Smooth muscle cell (in vitro differentiated cells): ENCODE results near the gene INSYN2A. TPM values are rescaled to one million over a fixed set of nuclear protein-coding genes. Genes with fewer than 3 reads are reported as not detected.

ENCODE experiments used
- DNase-seq: peaks from one replicate; lab custom pipeline; 2025; ENCODE audit not compliant: unreplicated experiment; lab: John Stamatoyannopoulos, UW
- H2AFZ ChIP-seq: fragments of 200-600 bp; sonication (generic); 2 replicates; pipeline ENCODE4 v1.6.0; 2016; ENCODE audit warnings: antibody characterized with exemption, low read depth, mild to moderate bottlenecking
- H3F3A ChIP-seq: fragments of 200-600 bp; sonication (generic); 2 replicates; pipeline ENCODE4 v1.6.0; 2017; ENCODE audit warnings: antibody characterized with exemption, low read depth
- H3K27ac ChIP-seq: fragments of 200-600 bp; sonication (generic); 2 replicates; pipeline ENCODE4 v1.5.1; 2016; ENCODE audit warnings: low read depth, mild to moderate bottlenecking
- H3K27me3 ChIP-seq: fragments of 200-600 bp; sonication (generic); 2 replicates; pipeline ENCODE4 v1.6.1; 2016; ENCODE audit warnings: low read depth, mild to moderate bottlenecking
- H3K36me3 ChIP-seq: fragments of 200-600 bp; sonication (generic); 2 replicates; pipeline ENCODE4 v1.5.1; 2016; ENCODE audit warnings: low read depth
- H3K4me1 ChIP-seq: fragments of 200-600 bp; sonication (generic); 2 replicates; pipeline ENCODE4 v1.5.1; 2016; ENCODE audit warnings: low read depth
- H3K4me2 ChIP-seq: fragments of 200-600 bp; sonication (generic); 2 replicates; pipeline ENCODE4 v1.6.0; 2016; ENCODE audit warnings: mild to moderate bottlenecking
- H3K4me3 ChIP-seq: fragments of 200-600 bp; sonication (generic); 2 replicates; pipeline ENCODE4 v1.5.1; 2016; ENCODE audit warnings: mild to moderate bottlenecking
- H3K79me2 ChIP-seq: fragments of 200-600 bp; sonication (generic); 2 replicates; pipeline ENCODE4 v1.6.0; 2016; ENCODE audit warnings: low read depth, mild to moderate bottlenecking
- H3K9ac ChIP-seq: fragments of 200-600 bp; sonication (generic); 2 replicates; pipeline ENCODE4 v1.6.0; 2016; ENCODE audit warnings: low read depth
- H3K9me3 ChIP-seq: fragments of 200-600 bp; sonication (generic); replicated peaks from 2 replicates; pipeline ENCODE4 v1.5.1; 2016; ENCODE audit warnings: low read depth
- H4K20me1 ChIP-seq: fragments of 200-600 bp; sonication (generic); 2 replicates; pipeline ENCODE4 v1.6.0; 2016; ENCODE audit warnings: low read depth
- WGBS: methylation state at CpG from one replicate; pipeline ENCODE4 v1.1.7; 2016; ENCODE audit warnings: low lambda C conversion rate; 5-methylcytosine and 5-hydroxymethylcytosine counted together
- polyA plus RNA-seq: library from polyadenylated mRNA; unstranded; fragments of >200 nt; fragmentation: Nextera tagmentation; extraction: Ambion mirVana; gene quantifications from 2 replicates; pipeline ENCODE4 v1.2.1, GENCODE V29; 2016
- total RNA-seq: library from RNA; depleted of rRNA; stranded (reverse); fragments of >200 nt; gene quantifications from 2 replicates; pipeline ENCODE4 v1.2.3, GENCODE V29; 2014
- TF ChIP-seq, protein P1 (sequence below): fragments of 200-600 bp; sonication (generic); IDR thresholded peaks from 2 replicates; pipeline ENCODE4 v1.5.1; 2017; ENCODE audit warnings: borderline replicate concordance, mild to moderate bottlenecking, antibody characterized with exemption; ENCODE audit not compliant: insufficient read depth, poor library complexity, severe bottlenecking

INSYN2A gene
- total and polyA plus RNA-seq, 2 experiments from 2014 or later: 0.09 to 0.15 TPM

DNA sequence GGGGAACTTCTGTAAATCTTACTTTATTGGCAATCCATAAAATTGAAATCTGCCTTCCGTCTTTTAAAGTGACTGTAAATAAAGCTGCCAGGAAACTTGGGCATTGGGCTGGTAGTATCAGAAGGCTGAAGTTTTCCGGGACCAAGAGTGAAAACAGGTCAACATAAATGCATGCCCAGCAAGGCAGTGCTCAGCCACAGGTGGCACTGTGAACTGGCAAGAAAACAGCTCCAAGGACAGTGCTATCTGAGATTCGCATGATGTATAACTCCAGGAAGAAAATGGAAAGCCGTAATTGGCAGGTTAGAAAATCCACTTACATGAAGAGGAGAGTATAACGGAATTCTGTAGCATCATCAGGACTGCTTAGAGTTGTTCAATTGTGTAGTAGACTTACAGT lies 1.9 kb upstream of the INSYN2A start:
- Histone ChIP-seq H3F3A (no peaks in the 10 kb centered on the region), H3K4me2 (no peak overlapping the region), H3K36me3 (no peaks in the 10 kb centered on the region), H3K27ac (no peak overlapping the region), H3K4me3 (no peak overlapping the region), H4K20me1 (peaks cover 71% of the 10 kb centered on the region), H3K27me3 (peaks cover 25% of the 10 kb centered on the region), H3K4me1 (peaks cover 13% of the 10 kb centered on the region), H3K9ac (no peak overlapping the region), H3K79me2 (no peaks in the 10 kb centered on the region), H3K9me3 (no peaks in the 10 kb centered on the region), H2AFZ (no peak overlapping the region)
- TF ChIP-seq, protein P1, sequence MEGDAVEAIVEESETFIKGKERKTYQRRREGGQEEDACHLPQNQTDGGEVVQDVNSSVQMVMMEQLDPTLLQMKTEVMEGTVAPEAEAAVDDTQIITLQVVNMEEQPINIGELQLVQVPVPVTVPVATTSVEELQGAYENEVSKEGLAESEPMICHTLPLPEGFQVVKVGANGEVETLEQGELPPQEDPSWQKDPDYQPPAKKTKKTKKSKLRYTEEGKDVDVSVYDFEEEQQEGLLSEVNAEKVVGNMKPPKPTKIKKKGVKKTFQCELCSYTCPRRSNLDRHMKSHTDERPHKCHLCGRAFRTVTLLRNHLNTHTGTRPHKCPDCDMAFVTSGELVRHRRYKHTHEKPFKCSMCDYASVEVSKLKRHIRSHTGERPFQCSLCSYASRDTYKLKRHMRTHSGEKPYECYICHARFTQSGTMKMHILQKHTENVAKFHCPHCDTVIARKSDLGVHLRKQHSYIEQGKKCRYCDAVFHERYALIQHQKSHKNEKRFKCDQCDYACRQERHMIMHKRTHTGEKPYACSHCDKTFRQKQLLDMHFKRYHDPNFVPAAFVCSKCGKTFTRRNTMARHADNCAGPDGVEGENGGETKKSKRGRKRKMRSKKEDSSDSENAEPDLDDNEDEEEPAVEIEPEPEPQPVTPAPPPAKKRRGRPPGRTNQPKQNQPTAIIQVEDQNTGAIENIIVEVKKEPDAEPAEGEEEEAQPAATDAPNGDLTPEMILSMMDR: no peak
- 88% methylated on average over 5 of the region's 5 CpGs for WGBS
- DNase-seq: no peak

- H3K27me3 ChIP-seq: peaks cover 25% of the 10 kb centered on the region
- no peak overlapping the region for H2AFZ ChIP-seq
- no peaks in the 10 kb centered on the region for H3F3A ChIP-seq
- DNase-seq: no peak
- H3K9ac ChIP-seq: no peak overlapping the region
- H4K20me1 ChIP-seq: peaks cover 80% of the 10 kb centered on the region
- no peak overlapping the region for H3K27ac ChIP-seq
- peak overlapping the region; percentile 56 for H3K4me3 ChIP-seq
- WGBS: 63% methylated on average over 5 of the region's 5 CpGs
- TF ChIP-seq, protein P1: no peak
- peak overlapping the region; percentile 96 for H3K4me2 ChIP-seq
- H3K36me3 ChIP-seq: no peaks in the 10 kb centered on the region
- H3K4me1 ChIP-seq: peaks cover 13% of the 10 kb centered on the region
- H3K9me3 ChIP-seq: no peaks in the 10 kb centered on the region
- no peaks in the 10 kb centered on the region for H3K79me2 ChIP-seq
These were observed 702 bp upstream of the INSYN2A start for GRCh38 chr10:127197154-127197432.

DNA sequence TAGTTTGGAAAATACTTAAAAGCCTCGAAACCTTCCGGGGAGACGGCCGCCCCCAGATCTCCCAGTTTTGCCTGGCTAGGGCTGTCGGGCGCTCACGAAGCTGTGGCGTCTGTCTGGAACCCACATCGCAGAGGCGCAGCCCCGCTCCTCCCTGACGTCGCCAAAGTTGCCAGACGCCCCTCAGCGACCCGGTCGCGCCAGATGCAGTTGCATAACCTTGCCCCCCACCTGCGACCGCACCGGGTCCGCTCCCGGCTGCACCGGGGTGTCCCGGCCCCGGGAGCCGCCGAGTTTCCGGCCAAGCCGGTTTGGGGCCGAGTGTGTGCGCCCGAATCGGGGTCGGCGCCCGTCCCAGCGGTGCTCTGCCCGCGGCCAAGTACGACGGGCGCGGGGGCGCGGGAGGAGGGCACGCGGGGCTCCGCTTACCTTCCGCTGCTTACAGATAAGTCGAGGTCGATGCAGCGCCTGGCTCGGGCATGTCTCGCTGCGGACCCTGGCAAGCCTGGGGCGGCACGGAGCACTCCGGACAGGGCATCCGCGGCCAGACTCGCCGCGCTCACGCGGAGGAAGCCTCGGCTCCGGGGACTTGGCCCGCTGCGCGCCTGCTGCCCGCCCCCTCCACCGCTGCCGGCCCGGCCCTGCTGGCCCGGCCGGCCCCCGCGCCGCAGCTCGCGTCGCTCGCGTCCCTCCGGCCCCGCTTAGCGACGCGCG lies 665 bp downstream of the INSYN2A start:
- peak overlapping the region; percentile 96 for H3K4me2 ChIP-seq
- no peak overlapping the region for H3K27ac ChIP-seq
- no peak for DNase-seq
- H3K79me2 ChIP-seq: no peaks in the 10 kb centered on the region
- no peaks in the 10 kb centered on the region for H3K36me3 ChIP-seq
- no peak overlapping the region for H3K9ac ChIP-seq
- H3K9me3 ChIP-seq: no peaks in the 10 kb centered on the region
- H2AFZ ChIP-seq: no peak overlapping the region
- TF ChIP-seq, protein P1: no peak
- H4K20me1 ChIP-seq: peaks cover 87% of the 10 kb centered on the region
- no peaks in the 10 kb centered on the region for H3F3A ChIP-seq
- H3K4me1 ChIP-seq: peaks cover 13% of the 10 kb centered on the region
- under 1% methylated on average over 75 of the region's 91 CpGs for WGBS
- peak overlapping the region; percentile 56 for H3K4me3 ChIP-seq
- peaks cover 25% of the 10 kb centered on the region for H3K27me3 ChIP-seq

GRCh38 chr10:127195041-127195506 lies 1.3 kb downstream of the INSYN2A start:
- no peak overlapping the region for H3K27ac ChIP-seq
- H3K9me3 ChIP-seq: no peaks in the 10 kb centered on the region
- H3K4me2 ChIP-seq: peak overlapping the region; percentile 96
- peaks cover 25% of the 10 kb centered on the region for H3K27me3 ChIP-seq
- H3K9ac ChIP-seq: no peak overlapping the region
- no peaks in the 10 kb centered on the region for H3K79me2 ChIP-seq
- no peak overlapping the region for H2AFZ ChIP-seq
- no peaks in the 10 kb centered on the region for H3K36me3 ChIP-seq
- H3K4me1 ChIP-seq: peaks cover 13% of the 10 kb centered on the region
- H3F3A ChIP-seq: no peaks in the 10 kb centered on the region
- 3% methylated on average over 21 of the region's 28 CpGs for WGBS
- peak overlapping the region; percentile 56 for H3K4me3 ChIP-seq
- peaks cover 92% of the 10 kb centered on the region for H4K20me1 ChIP-seq
- DNase-seq: no peak
- TF ChIP-seq, protein P1: no peak
